Medulla oblongata (tissue), 1 donor: ENCODE data around the gene ZXDC.

ENCODE experiments used
- DNase-seq: peaks from one replicate; pipeline ENCODE4 v3.0.0-alpha.2; 2015; ENCODE audit errors: extremely low spot score

The ZXDC gene

GRCh38 chr3:126454437-126455198, 21.1 kb downstream of the ZXDC start:
- no peak for DNase-seq

GRCh38 chr3:126454025-126454424, 21.7 kb downstream of the ZXDC start:
- DNase-seq = no peak

GRCh38 chr3:126452213-126452612, 23.5 kb downstream of the ZXDC start:
- DNase-seq = no peak

GRCh38 chr3:126451511-126451910, 24.2 kb downstream of the ZXDC start:
- no peak for DNase-seq

GRCh38 chr3:126450744-126451143, 24.9 kb downstream of the ZXDC start:
- DNase-seq = no peak

GRCh38 chr3:126450219-126450618, 25.5 kb downstream of the ZXDC start:
- no peak for DNase-seq

- no peak for DNase-seq
These were observed 26.1 kb downstream of the ZXDC start for GRCh38 chr3:126449621-126450051.

GRCh38 chr3:126448893-126449180, 26.9 kb downstream of the ZXDC start:
- DNase-seq = no peak

- no peak for DNase-seq
These were observed 27.4 kb downstream of the ZXDC start for GRCh38 chr3:126448136-126448892.

- DNase-seq = no peak
These were observed 28.1 kb downstream of the ZXDC start for GRCh38 chr3:126447456-126448106.

GRCh38 chr3:126446791-126447190, 28.9 kb downstream of the ZXDC start:
- no peak for DNase-seq

GRCh38 chr3:126446301-126446700, 29.4 kb downstream of the ZXDC start:
- no peak for DNase-seq

- DNase-seq = no peak
These were observed 30.2 kb downstream of the ZXDC start for GRCh38 chr3:126445506-126445905.

- DNase-seq = no peak
These were observed 32.8 kb downstream of the ZXDC start for GRCh38 chr3:126442856-126443242.

- DNase-seq = peak; percentile 25
These were observed 33.4 kb downstream of the ZXDC start for GRCh38 chr3:126442094-126442855.

GRCh38 chr3:126441256-126441880, 34.3 kb downstream of the ZXDC start:
- DNase-seq = no peak

- no peak for DNase-seq
These were observed 35.0 kb downstream of the ZXDC start for GRCh38 chr3:126440709-126440995.

GRCh38 chr3:126439968-126440708, 35.6 kb downstream of the ZXDC start:
- DNase-seq = no peak

GRCh38 chr3:126439346-126439967, 36.2 kb downstream of the ZXDC start:
- DNase-seq = no peak

GRCh38 chr3:126438746-126439145, 36.9 kb downstream of the ZXDC start:
- DNase-seq = no peak

GRCh38 chr3:126438186-126438585, 37.5 kb downstream of the ZXDC start:
- DNase-seq = no peak
